Duodenal mucosa (tissue), 2 donors: ENCODE results near the gene RAD51AP1.

Source experiments
- H3K27ac ChIP-seq: one replicate; pipeline ENCODE4 v1.7.0; 2013; ENCODE audit warnings: low read depth, low read length
- H3K27me3 ChIP-seq, 2 donors: one replicate each; pipeline ENCODE4 v1.7.0; 2013; ENCODE audit warnings: low read length in 2 of 2, control low read depth in 1 of 2; ENCODE audit not compliant: insufficient read depth in 2 of 2, control insufficient read depth in 1 of 2
- H3K36me3 ChIP-seq, 2 donors: one replicate each; pipeline ENCODE4 v1.7.0; 2013; ENCODE audit warnings: low read length in 2 of 2, control low read depth in 1 of 2; ENCODE audit not compliant: insufficient read depth in 2 of 2, control insufficient read depth in 1 of 2
- H3K4me1 ChIP-seq, 2 donors: one replicate each; pipeline ENCODE4 v1.7.0; 2013; ENCODE audit warnings: low read length in 2 of 2, control low read depth in 1 of 2; ENCODE audit not compliant: insufficient read depth in 2 of 2, control insufficient read depth in 1 of 2
- H3K4me3 ChIP-seq, 2 donors: one replicate each; pipeline ENCODE4 v1.7.0; 2013; ENCODE audit warnings: low read length in 2 of 2, low read depth in 1 of 2
- H3K9ac ChIP-seq, 2 donors: one replicate each; pipeline ENCODE4 v1.7.0; 2013; ENCODE audit warnings: low read length in 2 of 2, low read depth in 1 of 2
- H3K9me3 ChIP-seq, 2 donors: one replicate each; pipeline ENCODE4 v1.7.0; 2013; ENCODE audit warnings: low read length in 2 of 2, control low read depth in 1 of 2; ENCODE audit not compliant: control insufficient read depth in 1 of 2

RAD51AP1 gene

GRCh38 chr12:4588916-4589315, 50.2 kb downstream of the RAD51AP1 start:
- Histone ChIP-seq H3K4me3 (no peak overlapping the region), H3K27ac (no peak overlapping the region), H3K36me3 (no peaks in the 10 kb centered on the region), H3K27me3 (peaks cover 0 to 2% of the 10 kb centered on the region in 2 donors), H3K4me1 (peaks cover 0 to 8% of the 10 kb centered on the region in 2 donors), H3K9ac (no peak overlapping the region), H3K9me3 (no peaks in the 10 kb centered on the region)

DNA sequence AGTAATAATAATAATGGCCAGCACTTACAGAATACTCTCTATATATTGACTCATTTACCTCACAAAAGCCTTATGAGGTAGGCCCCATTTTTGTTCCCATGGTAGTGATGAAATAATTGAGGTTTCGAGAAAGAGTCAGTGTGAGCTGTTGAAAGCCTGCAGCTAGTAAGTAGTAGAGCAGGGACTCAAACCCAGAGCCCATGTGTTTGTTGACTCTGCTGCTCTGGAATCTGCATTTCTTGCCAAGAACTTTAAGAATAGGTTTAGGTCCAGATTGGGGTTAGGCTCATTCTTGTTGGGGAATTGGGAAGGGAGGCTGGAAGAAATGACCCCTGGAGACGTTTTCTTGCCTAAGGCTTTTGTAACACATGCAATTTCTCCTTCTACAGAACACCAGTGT, 51.3 kb downstream of the RAD51AP1 start:
- Histone ChIP-seq H3K4me1 (peaks cover 0 to 8% of the 10 kb centered on the region in 2 donors), H3K9me3 (no peaks in the 10 kb centered on the region), H3K36me3 (no peaks in the 10 kb centered on the region), H3K27ac (no peak overlapping the region), H3K27me3 (no peaks in the 10 kb centered on the region), H3K4me3 (no peak overlapping the region), H3K9ac (no peak overlapping the region)

GRCh38 chr12:4591180-4591687, 52.5 kb downstream of the RAD51AP1 start:
- H3K27me3 ChIP-seq = no peaks in the 10 kb centered on the region
- H3K9ac ChIP-seq = no peak overlapping the region
- H3K4me1 ChIP-seq = peaks cover 0 to 8% of the 10 kb centered on the region in 2 donors
- H3K27ac ChIP-seq = no peak overlapping the region
- no peaks in the 10 kb centered on the region for H3K36me3 ChIP-seq
- H3K9me3 ChIP-seq = no peaks in the 10 kb centered on the region
- peak overlapping the region in 1 of 2 donors; percentile 16 for H3K4me3 ChIP-seq

DNA sequence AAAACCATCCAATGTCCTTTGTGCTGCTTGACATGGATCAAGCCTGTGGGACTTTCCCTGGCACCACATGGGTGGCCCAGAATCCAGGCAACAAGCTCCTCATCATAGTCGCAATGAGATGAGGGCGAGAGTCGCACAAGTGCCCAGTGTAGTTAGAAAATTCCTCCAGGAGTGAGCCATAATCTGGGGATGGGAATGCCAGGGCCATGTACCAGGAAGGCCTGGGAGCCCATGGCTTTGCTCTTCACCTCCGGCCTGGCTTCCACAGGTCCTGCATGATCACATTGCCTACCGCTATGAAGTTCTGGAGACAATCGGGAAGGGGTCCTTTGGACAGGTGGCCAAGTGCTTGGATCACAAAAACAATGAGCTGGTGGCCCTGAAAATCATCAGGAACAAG, 57.2 kb downstream of the RAD51AP1 start:
- peaks cover 0 to 8% of the 10 kb centered on the region in 2 donors for H3K4me1 ChIP-seq
- no peak overlapping the region for H3K27ac ChIP-seq
- H3K9me3 ChIP-seq = no peaks in the 10 kb centered on the region
- H3K4me3 ChIP-seq = no peak overlapping the region
- H3K36me3 ChIP-seq = no peaks in the 10 kb centered on the region
- no peak overlapping the region for H3K9ac ChIP-seq
- no peaks in the 10 kb centered on the region for H3K27me3 ChIP-seq

DNA sequence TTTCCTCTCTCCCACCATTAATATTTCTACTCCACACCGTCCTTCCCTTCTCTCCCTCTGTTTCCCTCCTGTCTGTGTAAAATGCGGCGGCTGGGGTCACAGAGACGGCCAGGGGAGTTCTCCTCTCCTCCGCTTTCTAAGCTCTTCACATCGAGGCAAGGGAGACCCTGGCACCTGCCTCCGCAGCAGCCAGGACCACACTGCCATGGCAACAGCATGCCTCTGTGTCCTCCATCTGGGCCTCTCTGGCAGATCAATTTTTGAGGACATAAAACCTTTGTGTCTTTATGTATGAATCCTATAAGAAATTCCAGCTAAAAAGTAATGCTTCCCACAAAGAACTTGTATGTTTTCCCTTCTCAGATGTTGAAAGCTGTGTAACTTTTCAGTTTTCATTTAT, 64.7 kb downstream of the RAD51AP1 start:
- Histone ChIP-seq H3K9me3 (no peaks in the 10 kb centered on the region), H3K4me1 (peaks cover 8 to 11% of the 10 kb centered on the region in 2 donors), H3K9ac (no peak overlapping the region), H3K36me3 (peaks cover 0 to 8% of the 10 kb centered on the region in 2 donors), H3K27ac (no peak overlapping the region), H3K4me3 (no peak overlapping the region), H3K27me3 (no peaks in the 10 kb centered on the region)

- Histone ChIP-seq H3K9me3 (no peaks in the 10 kb centered on the region), H3K4me3 (no peak overlapping the region), H3K9ac (no peak overlapping the region), H3K27me3 (no peaks in the 10 kb centered on the region), H3K4me1 (peaks cover 8 to 11% of the 10 kb centered on the region in 2 donors), H3K27ac (no peak overlapping the region), H3K36me3 (peaks cover 0 to 10% of the 10 kb centered on the region in 2 donors)
Measured at GRCh38 chr12:4603946-4604345, 65.3 kb downstream of the RAD51AP1 start.

- peak overlapping the region; percentile 99 for H3K4me3 ChIP-seq
- H3K27me3 ChIP-seq = no peaks in the 10 kb centered on the region
- peaks cover 8 to 11% of the 10 kb centered on the region in 2 donors for H3K4me1 ChIP-seq
- no peaks in the 10 kb centered on the region for H3K9me3 ChIP-seq
- H3K27ac ChIP-seq = no peak overlapping the region
- H3K36me3 ChIP-seq = peaks cover 0 to 10% of the 10 kb centered on the region in 2 donors
- peak overlapping the region; percentile 74 to 93 for H3K9ac ChIP-seq
Measured at GRCh38 chr12:4604684-4605193, 66.0 kb downstream of the RAD51AP1 start.

GRCh38 chr12:4607056-4607455, 68.4 kb downstream of the RAD51AP1 start:
- H3K36me3 ChIP-seq = peaks cover 4 to 25% of the 10 kb centered on the region in 2 donors
- H3K9me3 ChIP-seq = no peaks in the 10 kb centered on the region
- peaks cover 8 to 11% of the 10 kb centered on the region in 2 donors for H3K4me1 ChIP-seq
- H3K27me3 ChIP-seq = no peaks in the 10 kb centered on the region
- H3K27ac ChIP-seq = no peak overlapping the region
- no peak overlapping the region for H3K4me3 ChIP-seq
- no peak overlapping the region for H3K9ac ChIP-seq

- no peak overlapping the region for H3K9ac ChIP-seq
- peaks cover 8 to 11% of the 10 kb centered on the region in 2 donors for H3K4me1 ChIP-seq
- H3K27me3 ChIP-seq = no peaks in the 10 kb centered on the region
- no peak overlapping the region for H3K27ac ChIP-seq
- H3K4me3 ChIP-seq = no peak overlapping the region
- peaks cover 4 to 43% of the 10 kb centered on the region in 2 donors for H3K36me3 ChIP-seq
- no peaks in the 10 kb centered on the region for H3K9me3 ChIP-seq
Measured at GRCh38 chr12:4609071-4609470, 70.4 kb downstream of the RAD51AP1 start.
